IPS-18a (cell line): ENCODE measurements around the gene PPP2R3A.
"Not testable (repeated sequence)": the region's sequence is repeated elsewhere in the genome, so short reads cannot be mapped to it uniquely, and the experiment has no call there.

Experiments
- H3K27ac ChIP-seq: one replicate; pipeline ENCODE4 v1.5.1; 2013; ENCODE audit warnings: low read length
- H3K27me3 ChIP-seq: one replicate; pipeline ENCODE4 v1.6.1; 2013; ENCODE audit warnings: mild to moderate bottlenecking, low read length; ENCODE audit not compliant: control insufficient read depth, insufficient read depth
- H3K36me3 ChIP-seq: one replicate; pipeline ENCODE4 v1.6.1; 2013; ENCODE audit warnings: low read depth, low read length; ENCODE audit not compliant: control insufficient read depth
- H3K4me1 ChIP-seq: one replicate; pipeline ENCODE4 v1.6.1; 2013; ENCODE audit warnings: low read depth, low read length; ENCODE audit not compliant: control insufficient read depth
- H3K4me3 ChIP-seq: one replicate; pipeline ENCODE4 v1.5.1; 2013; ENCODE audit warnings: low read length
- H3K9ac ChIP-seq: one replicate; pipeline ENCODE4 v1.6.1; 2013; ENCODE audit warnings: mild to moderate bottlenecking, low read length, moderate library complexity
- H3K9me3 ChIP-seq: one replicate; pipeline ENCODE4 v1.6.1; 2013; ENCODE audit warnings: low read depth, low read length; ENCODE audit not compliant: control insufficient read depth

The PPP2R3A gene

GRCh38 chr3:136173939-136174490, 208.5 kb downstream of the PPP2R3A start:
- Histone ChIP-seq H3K9ac (no peak overlapping the region), H3K27ac (no peak overlapping the region), H3K27me3 (no peaks in the 10 kb centered on the region), H3K4me1 (no peaks in the 10 kb centered on the region), H3K9me3 (no peaks in the 10 kb centered on the region), H3K36me3 (no peaks in the 10 kb centered on the region), H3K4me3 (no peak overlapping the region)

GRCh38 chr3:136177876-136178275, 212.3 kb downstream of the PPP2R3A start:
- Histone ChIP-seq H3K9ac (no peak overlapping the region), H3K27me3 (no peaks in the 10 kb centered on the region), H3K36me3 (no peaks in the 10 kb centered on the region), H3K27ac (no peak overlapping the region), H3K9me3 (no peaks in the 10 kb centered on the region), H3K4me3 (no peak overlapping the region), H3K4me1 (peaks cover 7% of the 10 kb centered on the region)

- Histone ChIP-seq H3K27me3 (no peaks in the 10 kb centered on the region), H3K9ac (no peak overlapping the region), H3K36me3 (no peaks in the 10 kb centered on the region), H3K9me3 (no peaks in the 10 kb centered on the region), H3K27ac (no peak overlapping the region), H3K4me1 (peaks cover 10% of the 10 kb centered on the region), H3K4me3 (no peak overlapping the region)
These were observed 216.2 kb downstream of the PPP2R3A start for GRCh38 chr3:136181741-136182140.

- H3K4me1 ChIP-seq: peaks cover 12% of the 10 kb centered on the region
- H3K36me3 ChIP-seq: no peaks in the 10 kb centered on the region
- H3K27me3 ChIP-seq: no peaks in the 10 kb centered on the region
- no peak overlapping the region for H3K27ac ChIP-seq
- H3K9me3 ChIP-seq: no peaks in the 10 kb centered on the region
- H3K9ac ChIP-seq: no peak overlapping the region
- no peak overlapping the region for H3K4me3 ChIP-seq
These were observed 219.2 kb downstream of the PPP2R3A start for GRCh38 chr3:136184703-136185102.

- peaks cover 12% of the 10 kb centered on the region for H3K4me1 ChIP-seq
- no peak overlapping the region for H3K4me3 ChIP-seq
- no peak overlapping the region for H3K27ac ChIP-seq
- H3K9me3 ChIP-seq: no peaks in the 10 kb centered on the region
- H3K27me3 ChIP-seq: no peaks in the 10 kb centered on the region
- no peak overlapping the region for H3K9ac ChIP-seq
- H3K36me3 ChIP-seq: no peaks in the 10 kb centered on the region
These were observed 220.8 kb downstream of the PPP2R3A start for GRCh38 chr3:136186344-136186743.

- peaks cover 12% of the 10 kb centered on the region for H3K4me1 ChIP-seq
- no peaks in the 10 kb centered on the region for H3K9me3 ChIP-seq
- no peaks in the 10 kb centered on the region for H3K36me3 ChIP-seq
- no peak overlapping the region for H3K9ac ChIP-seq
- no peak overlapping the region for H3K27ac ChIP-seq
- H3K4me3 ChIP-seq: no peak overlapping the region
- H3K27me3 ChIP-seq: no peaks in the 10 kb centered on the region
These were observed 221.3 kb downstream of the PPP2R3A start for GRCh38 chr3:136186846-136187245.

GRCh38 chr3:136187868-136188267, 222.3 kb downstream of the PPP2R3A start:
- no peak overlapping the region for H3K4me3 ChIP-seq
- no peak overlapping the region for H3K27ac ChIP-seq
- no peaks in the 10 kb centered on the region for H3K36me3 ChIP-seq
- H3K9me3 ChIP-seq: no peaks in the 10 kb centered on the region
- no peaks in the 10 kb centered on the region for H3K27me3 ChIP-seq
- H3K4me1 ChIP-seq: peaks cover 9% of the 10 kb centered on the region
- H3K9ac ChIP-seq: no peak overlapping the region

GRCh38 chr3:136189043-136189442, 223.5 kb downstream of the PPP2R3A start:
- Histone ChIP-seq H3K4me1 (peaks cover 6% of the 10 kb centered on the region), H3K9me3 (no peaks in the 10 kb centered on the region), H3K27me3 (no peaks in the 10 kb centered on the region), H3K9ac (no peak overlapping the region), H3K27ac (no peak overlapping the region), H3K4me3 (no peak overlapping the region), H3K36me3 (no peaks in the 10 kb centered on the region)

- Histone ChIP-seq H3K27me3 (no peaks in the 10 kb centered on the region), H3K9ac (no peak overlapping the region), H3K36me3 (no peaks in the 10 kb centered on the region), H3K27ac (no peak overlapping the region), H3K4me1 (peaks cover 6% of the 10 kb centered on the region), H3K4me3 (no peak overlapping the region), H3K9me3 (no peaks in the 10 kb centered on the region)
These were observed 224.5 kb downstream of the PPP2R3A start for GRCh38 chr3:136189859-136190617.

- not testable (repeated sequence) for H3K27me3 ChIP-seq, H3K4me1 ChIP-seq, H3K36me3 ChIP-seq, H3K27ac ChIP-seq, H3K9me3 ChIP-seq
- Histone ChIP-seq H3K4me3 (peak overlapping the region; percentile 85), H3K9ac (peak overlapping the region; percentile 7)
These were observed 226.7 kb downstream of the PPP2R3A start for GRCh38 chr3:136192195-136192594.

GRCh38 chr3:136192831-136193230, 227.3 kb downstream of the PPP2R3A start:
- Histone ChIP-seq H3K4me3 (peak overlapping the region; percentile 85), H3K27me3 (no peaks in the 10 kb centered on the region), H3K4me1 (peaks cover 11% of the 10 kb centered on the region)

More at GRCh38 chr3:136192831-136193230, 227.3 kb downstream of the PPP2R3A start:
- no peaks in the 10 kb centered on the region for H3K9me3 ChIP-seq
- H3K36me3 ChIP-seq: no peaks in the 10 kb centered on the region
- peak overlapping the region; percentile 93 for H3K9ac ChIP-seq
- H3K27ac ChIP-seq: no peak overlapping the region
